ENCODE data around the gene ZNF142. TPM values are rescaled to one million over a fixed set of nuclear protein-coding genes. Genes with fewer than 3 reads are reported as not detected.
"Not testable (repeated sequence)": the region's sequence is repeated elsewhere in the genome, so short reads cannot be mapped to it uniquely, and the experiment has no call there.

Gene ZNF142
- total and polyA plus RNA-seq, 4 donors: 7.2 to 29.4 (median 12.4) TPM

GRCh38 chr2:218694405-218695145 lies 35.2 kb upstream of the ZNF142 start:
- Histone ChIP-seq H3K27me3 (ENCODE audit: control insufficient read depth in 3 of 3, insufficient read depth in 3 of 3, low read length in 2 of 3) (no peaks in the 10 kb centered on the region), H3K4me3 (no peak overlapping the region), H3K27ac (ENCODE audit: low read depth in 1 of 2, low read length in 1 of 2) (no peak overlapping the region), H3K4me1 (ENCODE audit: control insufficient read depth in 5 of 5, insufficient read depth in 5 of 5, low read length in 5 of 5) (no peaks in the 10 kb centered on the region), H3K9me3 (ENCODE audit: control insufficient read depth in 4 of 4, insufficient read depth in 3 of 4, low read length in 3 of 4) (no peaks in the 10 kb centered on the region), H3K9ac (ENCODE audit: insufficient read depth in 1 of 2, low read length in 2 of 2) (no peak overlapping the region), H3K36me3 (ENCODE audit: control insufficient read depth in 4 of 4, insufficient read depth in 4 of 4, low read length in 4 of 4) (peaks cover 5 to 50% (median 43%) of the 10 kb centered on the region in 4 donors)
- no peak for ATAC-seq (ENCODE audit: insufficient read depth, low FRiP score)
- 93 to 94% methylated on average over 3 of the region's 3 CpGs for WGBS, 2 donors
- TF ChIP-seq, protein P1, sequence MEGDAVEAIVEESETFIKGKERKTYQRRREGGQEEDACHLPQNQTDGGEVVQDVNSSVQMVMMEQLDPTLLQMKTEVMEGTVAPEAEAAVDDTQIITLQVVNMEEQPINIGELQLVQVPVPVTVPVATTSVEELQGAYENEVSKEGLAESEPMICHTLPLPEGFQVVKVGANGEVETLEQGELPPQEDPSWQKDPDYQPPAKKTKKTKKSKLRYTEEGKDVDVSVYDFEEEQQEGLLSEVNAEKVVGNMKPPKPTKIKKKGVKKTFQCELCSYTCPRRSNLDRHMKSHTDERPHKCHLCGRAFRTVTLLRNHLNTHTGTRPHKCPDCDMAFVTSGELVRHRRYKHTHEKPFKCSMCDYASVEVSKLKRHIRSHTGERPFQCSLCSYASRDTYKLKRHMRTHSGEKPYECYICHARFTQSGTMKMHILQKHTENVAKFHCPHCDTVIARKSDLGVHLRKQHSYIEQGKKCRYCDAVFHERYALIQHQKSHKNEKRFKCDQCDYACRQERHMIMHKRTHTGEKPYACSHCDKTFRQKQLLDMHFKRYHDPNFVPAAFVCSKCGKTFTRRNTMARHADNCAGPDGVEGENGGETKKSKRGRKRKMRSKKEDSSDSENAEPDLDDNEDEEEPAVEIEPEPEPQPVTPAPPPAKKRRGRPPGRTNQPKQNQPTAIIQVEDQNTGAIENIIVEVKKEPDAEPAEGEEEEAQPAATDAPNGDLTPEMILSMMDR (IDR thresholded peaks at IDR 0.05; ENCODE audit: control extremely low read depth, extremely low read depth): no peak
- no peak for DNase-seq

DNA sequence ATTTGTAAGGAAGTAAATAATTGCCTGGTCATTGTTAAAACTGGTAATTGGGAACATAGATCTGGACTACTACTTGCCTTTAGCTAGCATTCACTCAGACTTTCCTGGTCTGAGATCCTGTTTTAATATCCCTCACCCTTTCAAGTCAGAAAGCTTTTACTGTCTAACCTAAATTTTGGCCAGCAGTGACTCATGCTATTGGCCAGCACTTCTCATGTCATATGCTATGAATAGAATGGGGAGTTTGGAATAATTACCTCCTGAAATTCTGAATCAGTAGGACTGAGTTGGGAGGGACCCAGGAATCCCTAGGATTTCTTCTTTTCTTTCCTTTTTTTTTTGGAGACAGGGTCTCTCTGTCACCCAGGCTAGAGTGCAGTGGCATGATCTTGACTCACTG lies 31.8 kb upstream of the ZNF142 start:
- TF ChIP-seq, protein P1 (IDR thresholded peaks at IDR 0.05; ENCODE audit: control extremely low read depth, extremely low read depth): no peak
- no peak overlapping the region for H3K9ac ChIP-seq (ENCODE audit: insufficient read depth in 1 of 2, low read length in 2 of 2)
- no peaks in the 10 kb centered on the region for H3K27me3 ChIP-seq (ENCODE audit: control insufficient read depth in 3 of 3, insufficient read depth in 3 of 3, low read length in 2 of 3)
- H3K4me1 ChIP-seq (ENCODE audit: control insufficient read depth in 5 of 5, insufficient read depth in 5 of 5, low read length in 5 of 5): peaks cover 0 to 2% (median 0%) of the 10 kb centered on the region in 5 donors
- no peak overlapping the region for H3K27ac ChIP-seq (ENCODE audit: low read depth in 1 of 2, low read length in 1 of 2)
- no peaks in the 10 kb centered on the region for H3K9me3 ChIP-seq (ENCODE audit: control insufficient read depth in 4 of 4, insufficient read depth in 3 of 4, low read length in 3 of 4)
- H3K4me3 ChIP-seq: no peak overlapping the region
- peaks cover 3 to 39% (median 24%) of the 10 kb centered on the region in 4 donors for H3K36me3 ChIP-seq (ENCODE audit: control insufficient read depth in 4 of 4, insufficient read depth in 4 of 4, low read length in 4 of 4)
- ATAC-seq (ENCODE audit: insufficient read depth, low FRiP score) (no peak), DNase-seq (no peak)

DNA sequence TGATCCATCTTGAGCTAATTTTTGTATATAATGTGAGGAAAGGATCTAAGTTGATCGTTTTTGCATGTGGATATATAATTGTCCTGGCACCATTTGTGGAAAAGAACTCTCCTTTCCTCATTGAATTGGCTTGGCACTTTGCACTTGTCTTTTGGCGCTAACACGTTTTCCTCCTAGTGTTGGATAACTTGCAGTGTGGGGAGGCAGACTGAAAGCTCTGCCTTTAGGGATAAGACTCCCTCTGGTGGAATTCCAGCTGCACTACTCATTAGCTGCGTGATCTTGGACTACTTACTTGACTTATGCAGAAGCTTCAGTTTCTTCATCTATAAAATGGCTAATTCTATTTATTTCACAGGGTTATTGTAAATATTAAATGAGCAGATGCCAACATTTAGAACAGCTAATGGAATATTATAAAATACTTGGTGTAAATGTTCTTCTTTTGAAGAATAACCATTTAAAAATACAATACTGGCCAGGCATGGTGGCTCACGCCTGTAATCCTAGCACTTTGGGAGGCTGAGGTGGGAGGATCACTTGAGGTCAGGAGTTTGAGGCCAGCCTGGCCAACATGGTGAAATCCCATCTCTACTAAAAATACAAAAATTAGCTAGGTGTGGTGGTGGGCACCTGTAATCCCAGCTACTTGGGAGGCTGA lies 28.1 kb upstream of the ZNF142 start:
- 23% methylated on average over 5 of the region's 5 CpGs for WGBS, 2 donors
- not testable (repeated sequence) for H3K4me3 ChIP-seq; H3K9ac ChIP-seq (ENCODE audit: insufficient read depth in 1 of 2, low read length in 2 of 2); ATAC-seq (ENCODE audit: insufficient read depth, low FRiP score); H3K9me3 ChIP-seq (ENCODE audit: control insufficient read depth in 4 of 4, insufficient read depth in 3 of 4, low read length in 3 of 4); H3K4me1 ChIP-seq (ENCODE audit: control insufficient read depth in 5 of 5, insufficient read depth in 5 of 5, low read length in 5 of 5); H3K27ac ChIP-seq (ENCODE audit: low read depth in 1 of 2, low read length in 1 of 2); H3K27me3 ChIP-seq (ENCODE audit: control insufficient read depth in 3 of 3, insufficient read depth in 3 of 3, low read length in 2 of 3)
- DNase-seq: peak; percentile 51 to 82 (median 73)
- peaks cover 7 to 34% (median 12%) of the 10 kb centered on the region in 4 donors for H3K36me3 ChIP-seq (ENCODE audit: control insufficient read depth in 4 of 4, insufficient read depth in 4 of 4, low read length in 4 of 4)
- TF ChIP-seq, protein P1 (IDR thresholded peaks at IDR 0.05; ENCODE audit: control extremely low read depth, extremely low read depth): peak; percentile 55
